HL-60 (cell line): Measurements from ENCODE around the gene ACAA1.

ENCODE experiments used
- CTCF ChIP-seq: IDR thresholded peaks from one replicate; pipeline ENCODE4 v1.5.1; 2011; ENCODE audit warnings: low read length, control low read depth, inconsistent platforms; ENCODE audit not compliant: insufficient read depth
- GABPA ChIP-seq: IDR thresholded peaks from 2 replicates; pipeline ENCODE4 v1.6.1; 2012; ENCODE audit warnings: low read depth
- POLR2AphosphoS5 ChIP-seq: IDR thresholded peaks from 2 replicates; pipeline ENCODE4 v1.6.1; 2012; ENCODE audit warnings: low read depth
- SPI1 ChIP-seq: IDR thresholded peaks from 2 replicates; pipeline ENCODE4 v1.6.1; 2012; ENCODE audit warnings: low read depth, mild to moderate bottlenecking, borderline replicate concordance
- TF ChIP-seq, protein P1 (sequence below): IDR thresholded peaks from 2 replicates; pipeline ENCODE4 v1.6.1; 2012; ENCODE audit warnings: low read depth; ENCODE audit not compliant: insufficient replicate concordance

GRCh38 chr3:38151667-38152265 is 14.8 kb upstream of the ACAA1 start:
- TF ChIP-seq CTCF = no peak
- no peak for TF ChIP-seq POLR2AphosphoS5
- TF ChIP-seq SPI1 = peak; percentile 55; the same call in 1 of the 2 replicates
- no peak for TF ChIP-seq GABPA
- TF ChIP-seq, protein P1, sequence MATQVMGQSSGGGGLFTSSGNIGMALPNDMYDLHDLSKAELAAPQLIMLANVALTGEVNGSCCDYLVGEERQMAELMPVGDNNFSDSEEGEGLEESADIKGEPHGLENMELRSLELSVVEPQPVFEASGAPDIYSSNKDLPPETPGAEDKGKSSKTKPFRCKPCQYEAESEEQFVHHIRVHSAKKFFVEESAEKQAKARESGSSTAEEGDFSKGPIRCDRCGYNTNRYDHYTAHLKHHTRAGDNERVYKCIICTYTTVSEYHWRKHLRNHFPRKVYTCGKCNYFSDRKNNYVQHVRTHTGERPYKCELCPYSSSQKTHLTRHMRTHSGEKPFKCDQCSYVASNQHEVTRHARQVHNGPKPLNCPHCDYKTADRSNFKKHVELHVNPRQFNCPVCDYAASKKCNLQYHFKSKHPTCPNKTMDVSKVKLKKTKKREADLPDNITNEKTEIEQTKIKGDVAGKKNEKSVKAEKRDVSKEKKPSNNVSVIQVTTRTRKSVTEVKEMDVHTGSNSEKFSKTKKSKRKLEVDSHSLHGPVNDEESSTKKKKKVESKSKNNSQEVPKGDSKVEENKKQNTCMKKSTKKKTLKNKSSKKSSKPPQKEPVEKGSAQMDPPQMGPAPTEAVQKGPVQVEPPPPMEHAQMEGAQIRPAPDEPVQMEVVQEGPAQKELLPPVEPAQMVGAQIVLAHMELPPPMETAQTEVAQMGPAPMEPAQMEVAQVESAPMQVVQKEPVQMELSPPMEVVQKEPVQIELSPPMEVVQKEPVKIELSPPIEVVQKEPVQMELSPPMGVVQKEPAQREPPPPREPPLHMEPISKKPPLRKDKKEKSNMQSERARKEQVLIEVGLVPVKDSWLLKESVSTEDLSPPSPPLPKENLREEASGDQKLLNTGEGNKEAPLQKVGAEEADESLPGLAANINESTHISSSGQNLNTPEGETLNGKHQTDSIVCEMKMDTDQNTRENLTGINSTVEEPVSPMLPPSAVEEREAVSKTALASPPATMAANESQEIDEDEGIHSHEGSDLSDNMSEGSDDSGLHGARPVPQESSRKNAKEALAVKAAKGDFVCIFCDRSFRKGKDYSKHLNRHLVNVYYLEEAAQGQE = no peak
